ENCODE results near the gene GNB5. TPM values are rescaled to one million over a fixed set of nuclear protein-coding genes. Genes with fewer than 3 reads are reported as not detected.

Gene GNB5
- total and polyA plus RNA-seq, 2 experiments from 2014 or later, result 21.3 to 21.6 TPM

GRCh38 chr15:52236013-52236412 lies 44.8 kb upstream of the GNB5 start:
- no peaks in the 10 kb centered on the region for H3K4me1 ChIP-seq (ENCODE audit: insufficient read depth)
- no peak overlapping the region for H3K27ac ChIP-seq
- H3K79me2 ChIP-seq, result no peaks in the 10 kb centered on the region
- H4K20me1 ChIP-seq (ENCODE audit: insufficient read depth, poor library complexity, severe bottlenecking), result no peaks in the 10 kb centered on the region
- no peak overlapping the region for H2AFZ ChIP-seq
- H3K4me3 ChIP-seq, result no peak overlapping the region
- H3K27me3 ChIP-seq, result no peaks in the 10 kb centered on the region
- no peaks in the 10 kb centered on the region for H3K9me2 ChIP-seq (replicated peaks; ENCODE audit: insufficient read depth)
- WGBS (ENCODE audit: low lambda C conversion rate, missing lambda C conversion rate), result 92% methylated on average over 8 of the region's 8 CpGs
- TF ChIP-seq CTCF (IDR thresholded peaks at IDR 0.05; ENCODE audit: poor library complexity), result no peak
- no peak for TF ChIP-seq EZH2phosphoT487 (IDR thresholded peaks at IDR 0.05; ENCODE audit: low read depth, severe bottlenecking, unreplicated experiment)
- no peak for TF ChIP-seq EZH2 (IDR thresholded peaks at IDR 0.05; ENCODE audit: borderline replicate concordance)
- DNase-seq (ENCODE audit: low spot score), result no peak
- H3K4me2 ChIP-seq, result no peak overlapping the region
- no peaks in the 10 kb centered on the region for H3K9me3 ChIP-seq (ENCODE audit: low read depth)
- H3K36me3 ChIP-seq (replicated peaks; ENCODE audit: insufficient read depth, low read depth), result no peaks in the 10 kb centered on the region

GRCh38 chr15:52234596-52235541 lies 43.7 kb upstream of the GNB5 start:
- no peaks in the 10 kb centered on the region for H3K79me2 ChIP-seq
- H3K27me3 ChIP-seq, result no peaks in the 10 kb centered on the region
- 72% methylated on average over 17 of the region's 17 CpGs for WGBS (ENCODE audit: low lambda C conversion rate, missing lambda C conversion rate)
- H3K4me1 ChIP-seq (ENCODE audit: insufficient read depth), result no peaks in the 10 kb centered on the region
- H2AFZ ChIP-seq, result no peak overlapping the region
- H3K4me2 ChIP-seq, result no peak overlapping the region
- no peaks in the 10 kb centered on the region for H3K36me3 ChIP-seq (replicated peaks; ENCODE audit: insufficient read depth, low read depth)
- H4K20me1 ChIP-seq (ENCODE audit: insufficient read depth, poor library complexity, severe bottlenecking), result no peaks in the 10 kb centered on the region
- no peak overlapping the region for H3K27ac ChIP-seq
- H3K9me3 ChIP-seq (ENCODE audit: low read depth), result no peaks in the 10 kb centered on the region
- DNase-seq (ENCODE audit: low spot score), result no peak
- H3K9me2 ChIP-seq (replicated peaks; ENCODE audit: insufficient read depth), result no peaks in the 10 kb centered on the region
- TF ChIP-seq EZH2phosphoT487 (IDR thresholded peaks at IDR 0.05; ENCODE audit: low read depth, severe bottlenecking, unreplicated experiment), result no peak
- TF ChIP-seq CTCF (IDR thresholded peaks at IDR 0.05; ENCODE audit: poor library complexity), result no peak
- no peak for TF ChIP-seq EZH2 (IDR thresholded peaks at IDR 0.05; ENCODE audit: borderline replicate concordance)
- H3K4me3 ChIP-seq, result no peak overlapping the region

GRCh38 chr15:52233405-52233804 lies 42.2 kb upstream of the GNB5 start:
- no peak overlapping the region for H2AFZ ChIP-seq
- 80% methylated on average over 4 of the region's 4 CpGs for WGBS (ENCODE audit: low lambda C conversion rate, missing lambda C conversion rate)
- H3K4me2 ChIP-seq, result no peak overlapping the region

More at GRCh38 chr15:52233405-52233804, 42.2 kb upstream of the GNB5 start:
- Histone ChIP-seq H3K4me3 (no peak overlapping the region), H3K36me3 (replicated peaks; ENCODE audit: insufficient read depth, low read depth) (no peaks in the 10 kb centered on the region), H3K27me3 (no peaks in the 10 kb centered on the region), H3K27ac (no peak overlapping the region), H3K4me1 (ENCODE audit: insufficient read depth) (no peaks in the 10 kb centered on the region), H4K20me1 (ENCODE audit: insufficient read depth, poor library complexity, severe bottlenecking) (no peaks in the 10 kb centered on the region), H3K79me2 (no peaks in the 10 kb centered on the region), H3K9me3 (ENCODE audit: low read depth) (no peaks in the 10 kb centered on the region), H3K9me2 (replicated peaks; ENCODE audit: insufficient read depth) (no peaks in the 10 kb centered on the region)
- TF ChIP-seq EZH2phosphoT487 (IDR thresholded peaks at IDR 0.05; ENCODE audit: low read depth, severe bottlenecking, unreplicated experiment) (no peak), CTCF (IDR thresholded peaks at IDR 0.05; ENCODE audit: poor library complexity) (no peak), EZH2 (IDR thresholded peaks at IDR 0.05; ENCODE audit: borderline replicate concordance) (no peak)
- no peak for DNase-seq (ENCODE audit: low spot score)

All from hepatocyte (in vitro differentiated cells).